Karpas-422 (cell line): ENCODE results near the gene PLAGL1. TPM values are rescaled to one million over a fixed set of nuclear protein-coding genes. Genes with fewer than 3 reads are reported as not detected.

Experiments used
- DNase-seq: peaks from one replicate; pipeline ENCODE4 v3.0.0-alpha.2; 2015
- H2AFZ ChIP-seq: fragments of 200-600 bp; sonication (generic); 2 replicates; pipeline ENCODE4 v1.6.1; 2014; ENCODE audit warnings: antibody characterized with exemption, low read length, mixed read lengths
- H3K27ac ChIP-seq: fragments of 200-600 bp; sonication (generic); 2 replicates; pipeline ENCODE4 v1.5.1; 2014; ENCODE audit warnings: mild to moderate bottlenecking, low read length, moderate library complexity
- H3K27me3 ChIP-seq: fragments of 200-600 bp; sonication (generic); 2 replicates; pipeline ENCODE4 v1.6.1; 2014; ENCODE audit warnings: low read length, mixed read lengths
- H3K36me3 ChIP-seq: fragments of 200-600 bp; sonication (generic); 2 replicates; pipeline ENCODE4 v1.6.1; 2014; ENCODE audit warnings: low read length, mixed read lengths; ENCODE audit not compliant: insufficient read depth
- H3K4me1 ChIP-seq: fragments of 200-600 bp; sonication (generic); 2 replicates; pipeline ENCODE4 v1.6.1; 2014; ENCODE audit warnings: mild to moderate bottlenecking, low read length, mixed read lengths
- H3K4me2 ChIP-seq: fragments of 200-600 bp; sonication (generic); 2 replicates; pipeline ENCODE4 v1.6.1; 2014; ENCODE audit warnings: low read length, low read depth, mild to moderate bottlenecking; ENCODE audit not compliant: poor library complexity, severe bottlenecking
- H3K4me3 ChIP-seq: fragments of 200-600 bp; sonication (generic); 2 replicates; pipeline ENCODE4 v1.5.1; 2014; ENCODE audit warnings: mild to moderate bottlenecking, antibody characterized with exemption, low read length, mixed read lengths
- H3K79me2 ChIP-seq: fragments of 200-600 bp; sonication (generic); 2 replicates; pipeline ENCODE4 v1.6.1; 2014; ENCODE audit warnings: mild to moderate bottlenecking, low read length, mixed read lengths
- H3K9ac ChIP-seq: fragments of 200-600 bp; sonication (generic); 2 replicates; pipeline ENCODE4 v1.6.0; 2014; ENCODE audit warnings: low read length
- H3K9me2 ChIP-seq: fragments of 200-600 bp; sonication (generic), shearing (Covaris generic); replicated peaks from 2 replicates; pipeline ENCODE4 v1.6.0; 2014; ENCODE audit warnings: mild to moderate bottlenecking, low read length, moderate library complexity; ENCODE audit not compliant: insufficient read depth
- H3K9me3 ChIP-seq: fragments of 300-700, 200-600 bp; sonication (generic); 2 replicates; pipeline ENCODE4 v1.6.1; 2014; ENCODE audit warnings: low read length, mixed read lengths
- H4K20me1 ChIP-seq: fragments of 200-600 bp; sonication (generic); 2 replicates; pipeline ENCODE4 v1.6.1; 2014; ENCODE audit warnings: mild to moderate bottlenecking, antibody characterized with exemption, low read length, low read depth; ENCODE audit not compliant: insufficient read depth
- total RNA-seq: library from RNA; depleted of rRNA; stranded (reverse); fragments of >200 nt; shearing (Covaris generic); gene quantifications from 2 replicates; pipeline ENCODE4 v1.2.3, GENCODE V29; 2014; ENCODE audit warnings: low replicate concordance

The PLAGL1 gene
- total RNA-seq, 1 experiment from 2014 or later: 4.7 TPM

DNA sequence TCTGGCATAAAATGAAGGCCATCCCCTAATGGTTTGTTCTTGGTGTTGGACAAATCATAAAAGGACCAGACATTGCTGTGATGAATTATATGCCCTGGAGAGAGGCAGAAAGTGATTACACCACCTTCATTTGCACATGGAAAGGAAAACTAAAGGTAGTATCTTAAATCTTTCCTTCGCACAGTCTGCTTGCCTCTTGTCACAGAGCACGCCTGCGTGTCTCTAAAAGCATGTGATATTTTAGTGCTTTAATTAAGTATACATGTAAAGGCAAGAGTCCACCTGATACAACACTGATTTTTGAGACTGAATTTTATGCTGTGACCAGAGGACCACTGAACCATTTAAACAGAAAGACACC, 28.8 kb upstream of the PLAGL1 start:
- Histone ChIP-seq H3K9ac (no peak overlapping the region), H3K4me1 (no peaks in the 10 kb centered on the region), H3K79me2 (no peaks in the 10 kb centered on the region), H3K4me2 (no peak overlapping the region), H4K20me1 (no peaks in the 10 kb centered on the region), H3K27me3 (no peaks in the 10 kb centered on the region), H3K27ac (no peak overlapping the region), H2AFZ (no peak overlapping the region), H3K4me3 (no peak overlapping the region), H3K36me3 (no peaks in the 10 kb centered on the region), H3K9me2 (no peaks in the 10 kb centered on the region), H3K9me3 (no peaks in the 10 kb centered on the region)
- no peak for DNase-seq

DNA sequence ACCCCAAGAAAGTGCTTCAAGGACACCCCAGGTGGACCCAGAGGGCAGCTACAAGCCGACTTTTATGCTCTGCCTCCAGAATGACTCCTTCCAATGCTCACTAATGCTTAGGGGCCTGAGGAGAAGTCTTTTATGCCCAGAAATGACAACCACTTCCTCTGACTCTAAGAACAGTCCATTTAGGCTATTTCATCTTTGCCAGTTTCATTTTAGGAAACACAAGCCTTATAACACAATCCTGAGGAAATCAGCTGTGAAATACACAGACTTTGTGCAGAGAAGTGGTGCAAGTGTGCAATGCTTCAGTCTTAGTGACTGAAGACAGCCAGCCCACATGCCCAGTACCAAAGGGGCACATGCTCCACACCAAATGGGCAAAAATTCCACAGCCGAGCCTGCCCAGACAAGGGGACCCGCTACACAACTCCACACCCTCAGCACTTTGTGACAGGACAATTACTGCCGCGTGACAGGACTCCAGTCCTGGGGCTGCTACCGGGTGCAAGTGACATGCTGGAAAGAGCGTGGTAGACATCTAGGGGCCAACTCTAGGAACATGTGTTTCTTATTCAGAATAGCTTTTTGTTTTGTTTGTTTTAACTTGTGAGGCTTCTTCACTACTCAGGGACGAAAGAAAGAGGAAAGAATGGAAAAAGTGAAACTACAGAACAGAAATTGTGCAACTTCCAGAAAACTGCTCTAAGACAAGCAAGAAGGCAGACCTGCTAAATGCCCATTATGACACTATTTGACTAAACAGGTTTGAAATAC, 28.2 kb upstream of the PLAGL1 start:
- no peak overlapping the region for H3K9ac ChIP-seq

DNA sequence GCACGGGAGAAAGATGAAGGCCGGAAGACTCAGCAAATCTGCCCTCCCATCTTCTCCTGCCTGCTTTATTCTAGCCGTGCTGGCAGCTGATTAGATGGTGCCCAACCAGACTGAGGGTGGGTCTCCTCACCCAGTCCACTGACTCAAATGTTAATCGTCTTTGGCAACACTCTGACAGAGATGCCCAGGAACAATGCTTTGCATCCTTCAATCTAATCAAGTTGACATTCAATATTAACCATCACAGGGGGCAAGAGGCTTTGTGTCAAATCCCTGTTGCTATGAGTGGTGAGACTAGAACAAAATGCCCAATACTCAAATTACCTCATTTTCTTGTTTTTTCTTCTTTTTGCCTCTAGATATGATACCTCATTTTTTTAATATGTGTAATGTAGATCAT, 27.4 kb upstream of the PLAGL1 start:
- Histone ChIP-seq H3K9me3 (no peaks in the 10 kb centered on the region), H3K9me2 (no peaks in the 10 kb centered on the region), H2AFZ (no peak overlapping the region), H3K27ac (no peak overlapping the region), H3K36me3 (no peaks in the 10 kb centered on the region), H3K79me2 (no peaks in the 10 kb centered on the region), H3K4me2 (no peak overlapping the region), H4K20me1 (no peaks in the 10 kb centered on the region), H3K27me3 (no peaks in the 10 kb centered on the region), H3K9ac (no peak overlapping the region), H3K4me1 (no peaks in the 10 kb centered on the region), H3K4me3 (no peak overlapping the region)
- DNase-seq: no peak

More for the DNA sequence above, 28.2 kb upstream of the PLAGL1 start:
- no peak for DNase-seq
- H3K9me3 ChIP-seq: no peaks in the 10 kb centered on the region
- no peaks in the 10 kb centered on the region for H3K9me2 ChIP-seq
- no peak overlapping the region for H2AFZ ChIP-seq
- no peak overlapping the region for H3K4me2 ChIP-seq
- no peaks in the 10 kb centered on the region for H3K79me2 ChIP-seq
- no peaks in the 10 kb centered on the region for H3K4me1 ChIP-seq
- no peaks in the 10 kb centered on the region for H3K27me3 ChIP-seq
- no peaks in the 10 kb centered on the region for H4K20me1 ChIP-seq
- H3K27ac ChIP-seq: no peak overlapping the region
- no peak overlapping the region for H3K4me3 ChIP-seq
- no peaks in the 10 kb centered on the region for H3K36me3 ChIP-seq

GRCh38 chr6:144033816-144034735, 26.0 kb upstream of the PLAGL1 start:
- Histone ChIP-seq H3K9me2 (no peaks in the 10 kb centered on the region), H3K27me3 (no peaks in the 10 kb centered on the region), H4K20me1 (no peaks in the 10 kb centered on the region), H3K9me3 (no peaks in the 10 kb centered on the region), H3K4me1 (no peaks in the 10 kb centered on the region), H3K4me3 (no peak overlapping the region), H3K27ac (no peak overlapping the region), H3K4me2 (no peak overlapping the region), H2AFZ (no peak overlapping the region), H3K9ac (no peak overlapping the region), H3K79me2 (no peaks in the 10 kb centered on the region), H3K36me3 (no peaks in the 10 kb centered on the region)
- no peak for DNase-seq

DNA sequence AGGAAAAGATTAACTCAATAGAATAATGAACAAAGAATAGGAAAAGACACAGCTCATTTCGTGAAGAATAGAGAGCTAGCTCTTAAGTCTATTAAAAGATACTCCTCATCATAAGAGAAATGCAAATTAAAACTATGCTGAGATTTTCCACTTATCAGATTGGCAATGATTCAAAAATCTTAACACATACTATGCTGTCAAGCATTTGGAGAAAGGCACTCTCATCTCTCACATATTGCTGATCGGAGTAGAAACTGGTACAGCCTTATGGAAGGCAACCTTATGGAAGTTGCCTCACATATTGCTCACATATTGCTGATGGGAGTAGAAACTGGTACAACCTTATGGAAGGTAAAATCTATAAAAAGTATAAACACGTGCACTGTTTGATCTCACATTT, 21.4 kb upstream of the PLAGL1 start:
- Histone ChIP-seq H3K27me3 (no peaks in the 10 kb centered on the region), H3K36me3 (no peaks in the 10 kb centered on the region), H3K27ac (no peak overlapping the region)

GRCh38 chr6:144027932-144028587, 20.0 kb upstream of the PLAGL1 start:
- Histone ChIP-seq H2AFZ (no peak overlapping the region), H3K27me3 (no peaks in the 10 kb centered on the region), H3K4me2 (no peak overlapping the region), H3K4me1 (no peaks in the 10 kb centered on the region), H3K9me3 (no peaks in the 10 kb centered on the region), H3K9me2 (no peaks in the 10 kb centered on the region), H4K20me1 (no peaks in the 10 kb centered on the region), H3K27ac (no peak overlapping the region), H3K4me3 (no peak overlapping the region), H3K79me2 (no peaks in the 10 kb centered on the region), H3K9ac (no peak overlapping the region), H3K36me3 (no peaks in the 10 kb centered on the region)
- no peak for DNase-seq

More for the DNA sequence above, 21.4 kb upstream of the PLAGL1 start:
- no peak overlapping the region for H3K4me2 ChIP-seq
- no peak overlapping the region for H3K9ac ChIP-seq
- H2AFZ ChIP-seq: no peak overlapping the region
- no peak for DNase-seq
- H3K4me1 ChIP-seq: no peaks in the 10 kb centered on the region
- H3K9me2 ChIP-seq: no peaks in the 10 kb centered on the region
- no peaks in the 10 kb centered on the region for H3K9me3 ChIP-seq
- H3K79me2 ChIP-seq: no peaks in the 10 kb centered on the region
- no peaks in the 10 kb centered on the region for H4K20me1 ChIP-seq
- H3K4me3 ChIP-seq: no peak overlapping the region

DNA sequence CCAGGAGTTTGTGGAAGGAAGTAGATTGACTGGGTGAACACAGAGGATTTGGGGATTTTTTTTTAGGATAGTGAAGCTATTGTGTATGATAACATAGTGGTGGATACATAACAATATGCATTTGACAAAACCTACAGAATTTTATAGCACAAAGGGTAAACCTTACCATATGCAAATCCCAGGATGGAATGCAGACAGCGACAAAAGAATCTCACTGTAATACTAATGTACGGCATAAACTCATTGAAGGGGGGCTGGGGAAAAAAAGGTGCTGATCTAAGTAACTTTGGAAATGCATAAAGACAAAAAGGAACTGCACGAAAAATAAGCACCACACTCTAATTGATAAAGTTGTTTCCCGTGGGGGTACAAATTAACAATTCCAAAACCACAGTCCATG, 15.2 kb upstream of the PLAGL1 start:
- DNase-seq: no peak
- Histone ChIP-seq H3K4me1 (no peaks in the 10 kb centered on the region), H3K4me2 (no peak overlapping the region), H3K4me3 (no peak overlapping the region), H3K9me3 (no peaks in the 10 kb centered on the region), H3K36me3 (no peaks in the 10 kb centered on the region), H2AFZ (no peak overlapping the region), H3K9ac (no peak overlapping the region), H3K27me3 (no peaks in the 10 kb centered on the region), H3K79me2 (no peaks in the 10 kb centered on the region), H3K9me2 (no peaks in the 10 kb centered on the region), H3K27ac (no peak overlapping the region), H4K20me1 (no peaks in the 10 kb centered on the region)

DNA sequence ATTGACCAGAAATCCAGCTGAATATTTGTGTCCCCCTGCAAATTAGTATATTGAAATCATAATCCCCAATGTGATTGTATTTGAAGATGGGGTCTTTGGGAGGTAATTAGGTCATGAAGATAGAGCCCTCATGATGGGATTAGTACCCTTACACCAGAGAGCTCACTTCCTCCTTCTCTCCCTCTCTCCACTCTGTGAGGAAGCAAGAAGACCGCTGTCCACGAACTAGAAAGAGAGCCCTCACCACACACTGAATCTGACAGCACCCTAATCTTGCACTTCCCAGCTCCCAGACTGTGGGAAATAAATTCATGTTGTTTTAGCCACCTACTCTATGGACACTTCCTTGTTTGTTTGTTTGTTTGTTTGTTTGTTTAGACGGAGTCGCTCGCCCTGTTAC, 11.9 kb upstream of the PLAGL1 start:
- no peaks in the 10 kb centered on the region for H3K36me3 ChIP-seq
- H3K9ac ChIP-seq: no peak overlapping the region
- DNase-seq: no peak
- no peaks in the 10 kb centered on the region for H3K27me3 ChIP-seq
- no peak overlapping the region for H2AFZ ChIP-seq
- no peaks in the 10 kb centered on the region for H3K4me1 ChIP-seq
- no peak overlapping the region for H3K27ac ChIP-seq
- no peaks in the 10 kb centered on the region for H3K9me3 ChIP-seq
- H4K20me1 ChIP-seq: no peaks in the 10 kb centered on the region
- H3K9me2 ChIP-seq: no peaks in the 10 kb centered on the region
- H3K4me3 ChIP-seq: no peak overlapping the region
- H3K4me2 ChIP-seq: no peak overlapping the region
- no peaks in the 10 kb centered on the region for H3K79me2 ChIP-seq
